Measurements from ENCODE around the gene CLDN2. TPM values are rescaled to one million over a fixed set of nuclear protein-coding genes. Genes with fewer than 3 reads are reported as not detected.

CLDN2 gene
- total RNA-seq, 6 experiments from 2014 or later, result 6.3 to 48.4 (median 18.4) TPM

DNA sequence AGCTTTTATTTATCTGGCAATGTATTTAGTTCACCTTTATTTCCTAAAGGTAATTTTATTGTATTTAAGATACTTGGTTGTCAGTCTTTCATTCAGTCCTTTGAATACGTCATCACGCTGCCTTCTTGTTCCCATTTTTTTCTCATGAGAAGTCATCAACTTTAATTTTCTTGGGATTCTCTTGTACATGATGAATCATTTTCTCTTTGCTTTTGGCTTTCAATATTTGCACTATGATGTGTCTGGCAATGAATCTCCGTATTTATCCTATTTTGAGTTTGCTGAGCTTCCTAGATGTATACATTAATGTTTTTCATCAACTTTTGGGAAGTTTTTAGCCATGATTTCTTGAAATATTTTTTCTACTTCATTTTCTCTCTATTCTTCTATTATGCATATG is 28.4 kb downstream of the CLDN2 start:
- H3K36me3 ChIP-seq, result no peaks in the 10 kb centered on the region
- peaks cover 0 to 3% (median 0%) of the 10 kb centered on the region in 4 donors for H3K4me1 ChIP-seq
- no peak for DNase-seq
- no peak overlapping the region for H3K4me3 ChIP-seq
- no peaks in the 10 kb centered on the region for H3K27me3 ChIP-seq
- 63% methylated on average over 3 of the region's 3 CpGs for WGBS (ENCODE audit: insufficient coverage, low coverage, low lambda C conversion rate, missing lambda C conversion rate)
- TF ChIP-seq POLR2A (IDR thresholded peaks at IDR 0.05), result no peak
- TF ChIP-seq, protein P1, sequence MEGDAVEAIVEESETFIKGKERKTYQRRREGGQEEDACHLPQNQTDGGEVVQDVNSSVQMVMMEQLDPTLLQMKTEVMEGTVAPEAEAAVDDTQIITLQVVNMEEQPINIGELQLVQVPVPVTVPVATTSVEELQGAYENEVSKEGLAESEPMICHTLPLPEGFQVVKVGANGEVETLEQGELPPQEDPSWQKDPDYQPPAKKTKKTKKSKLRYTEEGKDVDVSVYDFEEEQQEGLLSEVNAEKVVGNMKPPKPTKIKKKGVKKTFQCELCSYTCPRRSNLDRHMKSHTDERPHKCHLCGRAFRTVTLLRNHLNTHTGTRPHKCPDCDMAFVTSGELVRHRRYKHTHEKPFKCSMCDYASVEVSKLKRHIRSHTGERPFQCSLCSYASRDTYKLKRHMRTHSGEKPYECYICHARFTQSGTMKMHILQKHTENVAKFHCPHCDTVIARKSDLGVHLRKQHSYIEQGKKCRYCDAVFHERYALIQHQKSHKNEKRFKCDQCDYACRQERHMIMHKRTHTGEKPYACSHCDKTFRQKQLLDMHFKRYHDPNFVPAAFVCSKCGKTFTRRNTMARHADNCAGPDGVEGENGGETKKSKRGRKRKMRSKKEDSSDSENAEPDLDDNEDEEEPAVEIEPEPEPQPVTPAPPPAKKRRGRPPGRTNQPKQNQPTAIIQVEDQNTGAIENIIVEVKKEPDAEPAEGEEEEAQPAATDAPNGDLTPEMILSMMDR (IDR thresholded peaks at IDR 0.05), result no peak
- no peaks in the 10 kb centered on the region for H3K9me3 ChIP-seq
- H3K27ac ChIP-seq, result no peak overlapping the region
- intact Hi-C loops (cut with DNase I), result no loop called here
- ATAC-seq, result no peak

- intact Hi-C loops (cut with DNase I), result no loop called here
- H3K4me1 ChIP-seq, result peaks cover 0 to 3% (median 0%) of the 10 kb centered on the region in 4 donors
- 0% methylated on average over 1 of the region's 1 CpG for WGBS (ENCODE audit: insufficient coverage, low coverage, low lambda C conversion rate, missing lambda C conversion rate)
- ATAC-seq (peak in 2 of 4 donors; percentile 51 to 67), DNase-seq (no peak)
- no peak for TF ChIP-seq POLR2A (IDR thresholded peaks at IDR 0.05)
- TF ChIP-seq, protein P1 (IDR thresholded peaks at IDR 0.05), result no peak
- no peaks in the 10 kb centered on the region for H3K36me3 ChIP-seq
- no peak overlapping the region for H3K4me3 ChIP-seq
- no peaks in the 10 kb centered on the region for H3K9me3 ChIP-seq
- no peaks in the 10 kb centered on the region for H3K27me3 ChIP-seq
- H3K27ac ChIP-seq, result no peak overlapping the region
Measured at GRCh38 chrX:106949366-106949765, 29.2 kb downstream of the CLDN2 start.

- intact Hi-C loops (cut with DNase I), result no loop called here
- H3K27ac ChIP-seq, result no peak overlapping the region
- ATAC-seq (no peak), DNase-seq (no peak)
- no peaks in the 10 kb centered on the region for H3K27me3 ChIP-seq
- 55% methylated on average over 2 of the region's 2 CpGs for WGBS (ENCODE audit: insufficient coverage, low coverage, low lambda C conversion rate, missing lambda C conversion rate)
- TF ChIP-seq POLR2A (IDR thresholded peaks at IDR 0.05), result no peak
- TF ChIP-seq, protein P1 (IDR thresholded peaks at IDR 0.05), result no peak
- peaks cover 0 to 3% (median 0%) of the 10 kb centered on the region in 4 donors for H3K4me1 ChIP-seq
- no peaks in the 10 kb centered on the region for H3K9me3 ChIP-seq
- no peaks in the 10 kb centered on the region for H3K36me3 ChIP-seq
- no peak overlapping the region for H3K4me3 ChIP-seq
Measured at GRCh38 chrX:106950381-106950780, 30.2 kb downstream of the CLDN2 start.

DNA sequence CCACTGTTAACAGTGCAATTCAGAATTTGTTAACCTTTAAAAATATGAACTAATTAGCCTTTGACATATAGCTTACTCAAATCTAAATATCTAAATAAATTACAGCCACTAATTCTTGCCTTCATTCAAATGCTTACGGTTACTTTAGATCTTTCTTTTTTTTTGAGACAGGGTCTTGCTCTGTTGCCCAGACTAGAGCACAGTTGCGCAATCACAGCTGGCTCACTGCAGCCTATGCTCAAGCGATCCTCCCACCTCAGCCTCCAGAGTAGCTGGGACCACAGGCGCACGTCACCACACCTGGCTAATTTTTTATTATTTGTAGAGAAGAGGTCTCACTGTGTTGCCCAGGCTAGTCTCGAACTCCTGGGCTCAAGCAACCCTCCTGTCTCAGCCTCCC is 31.0 kb downstream of the CLDN2 start:
- H3K9me3 ChIP-seq, result no peaks in the 10 kb centered on the region
- WGBS (ENCODE audit: insufficient coverage, low coverage, low lambda C conversion rate, missing lambda C conversion rate), result 90% methylated on average over 6 of the region's 6 CpGs
- ATAC-seq, result no peak
- H3K4me3 ChIP-seq, result no peak overlapping the region
- TF ChIP-seq, protein P1 (IDR thresholded peaks at IDR 0.05), result no peak
- TF ChIP-seq POLR2A (IDR thresholded peaks at IDR 0.05), result no peak
- H3K4me1 ChIP-seq, result peaks cover 0 to 3% (median 0%) of the 10 kb centered on the region in 4 donors
- no peak overlapping the region for H3K27ac ChIP-seq
- no peaks in the 10 kb centered on the region for H3K27me3 ChIP-seq
- intact Hi-C loops (cut with DNase I), result no loop called here
- no peaks in the 10 kb centered on the region for H3K36me3 ChIP-seq
- DNase-seq, result no peak

DNA sequence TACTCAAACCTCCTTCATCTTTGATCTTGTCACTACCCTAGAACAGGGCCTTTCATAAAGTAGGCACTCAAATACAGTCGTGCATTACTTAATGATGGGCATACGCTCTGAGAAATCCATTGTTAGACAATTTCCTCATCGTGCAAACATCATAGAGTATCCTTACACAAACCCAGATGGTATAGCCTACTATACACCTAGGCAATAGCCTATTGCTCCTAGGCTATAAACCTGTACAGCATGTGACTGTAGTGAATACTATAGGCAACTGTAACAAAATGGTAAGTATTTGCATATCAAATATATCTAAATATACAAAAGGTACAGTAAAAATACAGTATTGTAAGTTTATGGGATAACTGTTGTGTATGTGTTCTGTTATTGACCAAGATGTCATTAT is 31.9 kb downstream of the CLDN2 start:
- H3K36me3 ChIP-seq, result no peaks in the 10 kb centered on the region
- WGBS (ENCODE audit: insufficient coverage, low coverage, low lambda C conversion rate, missing lambda C conversion rate), result 68% methylated on average over 3 of the region's 3 CpGs
- H3K4me3 ChIP-seq, result no peak overlapping the region
- ATAC-seq (no peak), DNase-seq (no peak)
- H3K27ac ChIP-seq, result no peak overlapping the region
- H3K27me3 ChIP-seq, result no peaks in the 10 kb centered on the region
- no peak for TF ChIP-seq POLR2A (IDR thresholded peaks at IDR 0.05)
- TF ChIP-seq, protein P1 (IDR thresholded peaks at IDR 0.05), result no peak
- no peaks in the 10 kb centered on the region for H3K9me3 ChIP-seq
- intact Hi-C loops (cut with DNase I), result no loop called here
- peaks cover 0 to 3% (median 0%) of the 10 kb centered on the region in 4 donors for H3K4me1 ChIP-seq

Data from right lobe of liver (tissue), 6 donors.